Endothelial cell of umbilical vein (primary cell): Measurements from ENCODE around the gene GABPB2.

Experiments
- EZH2 ChIP-seq: IDR thresholded peaks from 2 replicates; pipeline ENCODE4 v1.6.1; 2012; ENCODE audit warnings: borderline replicate concordance, low read depth, mild to moderate bottlenecking, moderate library complexity, low read length, inconsistent platforms; ENCODE audit not compliant: severe bottlenecking
- POLR2A ChIP-seq: IDR thresholded peaks from 2 replicates; pipeline ENCODE4 v1.6.1; 2012; ENCODE audit warnings: low read depth, mild to moderate bottlenecking, control low read depth, low read length
- TF ChIP-seq, protein P1 (sequence below): IDR thresholded peaks from 2 replicates; pipeline ENCODE4 v1.6.1; 2011; ENCODE audit not compliant: insufficient read depth, insufficient read length
- TF ChIP-seq, protein P2 (sequence below), 2 donors: IDR thresholded peaks; 1 replicate in 1 of 2; 2 replicates in 1 of 2; pipeline ENCODE4 v1.5.1; 2011; ENCODE audit warnings: low read length in 2 of 2, mild to moderate bottlenecking in 2 of 2, moderate library complexity in 2 of 2, control low read depth in 1 of 2, inconsistent platforms in 1 of 2, low read depth in 1 of 2; ENCODE audit not compliant: insufficient read depth in 1 of 2; ENCODE audit errors: extremely low read depth in 1 of 2

DNA sequence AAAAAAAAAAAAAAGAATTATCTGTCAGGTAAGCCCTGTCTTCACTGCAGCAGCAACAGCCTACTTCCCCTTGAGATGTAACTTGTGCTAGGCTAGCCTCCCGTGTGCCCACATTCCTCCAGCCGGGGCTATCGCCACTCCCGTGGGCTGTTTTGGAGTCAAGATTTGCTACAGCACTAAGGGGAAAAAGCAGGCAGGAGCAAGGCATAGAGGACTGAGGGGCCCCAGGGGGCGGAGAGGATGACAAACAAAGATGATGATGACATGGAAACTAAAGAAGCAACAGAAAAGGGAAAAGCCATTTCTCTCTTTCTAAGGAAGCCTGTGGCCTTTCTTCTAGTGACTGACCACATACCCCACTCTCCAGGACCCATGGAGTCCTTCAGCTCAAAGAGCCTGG lies 87.8 kb downstream of the GABPB2 start:
- TF ChIP-seq, protein P1, sequence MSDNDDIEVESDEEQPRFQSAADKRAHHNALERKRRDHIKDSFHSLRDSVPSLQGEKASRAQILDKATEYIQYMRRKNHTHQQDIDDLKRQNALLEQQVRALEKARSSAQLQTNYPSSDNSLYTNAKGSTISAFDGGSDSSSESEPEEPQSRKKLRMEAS = no peak
- TF ChIP-seq, protein P2, sequence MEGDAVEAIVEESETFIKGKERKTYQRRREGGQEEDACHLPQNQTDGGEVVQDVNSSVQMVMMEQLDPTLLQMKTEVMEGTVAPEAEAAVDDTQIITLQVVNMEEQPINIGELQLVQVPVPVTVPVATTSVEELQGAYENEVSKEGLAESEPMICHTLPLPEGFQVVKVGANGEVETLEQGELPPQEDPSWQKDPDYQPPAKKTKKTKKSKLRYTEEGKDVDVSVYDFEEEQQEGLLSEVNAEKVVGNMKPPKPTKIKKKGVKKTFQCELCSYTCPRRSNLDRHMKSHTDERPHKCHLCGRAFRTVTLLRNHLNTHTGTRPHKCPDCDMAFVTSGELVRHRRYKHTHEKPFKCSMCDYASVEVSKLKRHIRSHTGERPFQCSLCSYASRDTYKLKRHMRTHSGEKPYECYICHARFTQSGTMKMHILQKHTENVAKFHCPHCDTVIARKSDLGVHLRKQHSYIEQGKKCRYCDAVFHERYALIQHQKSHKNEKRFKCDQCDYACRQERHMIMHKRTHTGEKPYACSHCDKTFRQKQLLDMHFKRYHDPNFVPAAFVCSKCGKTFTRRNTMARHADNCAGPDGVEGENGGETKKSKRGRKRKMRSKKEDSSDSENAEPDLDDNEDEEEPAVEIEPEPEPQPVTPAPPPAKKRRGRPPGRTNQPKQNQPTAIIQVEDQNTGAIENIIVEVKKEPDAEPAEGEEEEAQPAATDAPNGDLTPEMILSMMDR (IDR thresholded peaks at IDR 0.05; ENCODE audit: extremely low read depth in 1 of 2, insufficient read depth in 1 of 2, low read depth in 1 of 2, low read length in 2 of 2) = no peak
- no peak for TF ChIP-seq EZH2
- no peak for TF ChIP-seq POLR2A
